H1 (cell line): Measurements from ENCODE around the gene NTN1. TPM values are rescaled to one million over a fixed set of nuclear protein-coding genes. Genes with fewer than 3 reads are reported as not detected.

Source experiments
- BRCA1 ChIP-seq: IDR thresholded peaks from 2 replicates; pipeline ENCODE4 v1.6.1; 2012; ENCODE audit warnings: low read depth, low read length, improper control_type of control experiment
- EZH2 ChIP-seq: fragments of 200-600 bp; sonication (generic); IDR thresholded peaks from 2 replicates; pipeline ENCODE4 v1.7.1; 2012; ENCODE audit warnings: low read depth, mild to moderate bottlenecking, moderate library complexity, low read length, inconsistent platforms; ENCODE audit not compliant: severe bottlenecking
- KDM5A ChIP-seq: fragments of 200-600 bp; IDR thresholded peaks from 2 replicates; pipeline ENCODE4 v1.7.1; 2012; ENCODE audit warnings: mild to moderate bottlenecking, low read length, inconsistent platforms, mixed read lengths
- PHF8 ChIP-seq: fragments of 200-600 bp; sonication (generic); conservative IDR thresholded peaks from 2 replicates; pipeline ENCODE4 v1.7.1; 2012; ENCODE audit warnings: low read depth, mild to moderate bottlenecking, inconsistent platforms, low read length, moderate library complexity
- polyA plus RNA-seq, 7 experiments: library from polyadenylated mRNA; depleted of rRNA in 3 of 7; stranded (reverse) in 5 of 7; unstranded in 2 of 7; fragments of >200 nt in 5 of 7; fragments of 200-250 nt in 2 of 7; gene quantifications; 1 replicate in 5 of 7; 2 replicates in 1 of 7; 4 replicates in 1 of 7; pipeline versions ENCODE4 v1.2.1 to v1.2.3, GENCODE V29; 2011 to 2013; ENCODE audit warnings: missing spikeins in 2 of 7, mixed read lengths in 2 of 7
- total RNA-seq: library from RNA; stranded (reverse); fragmentation: NEBNext Ultra II Directional; extraction: Animal tissue kit (Norgen Biotek cat#: 25700); gene quantifications from 2 replicates; pipeline ENCODE4 v1.2.1, GENCODE V29; 2021
- TF ChIP-seq, protein P1 (sequence below): IDR thresholded peaks from 2 replicates; pipeline ENCODE4 v1.6.1; 2012; ENCODE audit warnings: inconsistent platforms
- TF ChIP-seq, protein P2 (sequence below): IDR thresholded peaks from 2 replicates; pipeline ENCODE4 v1.6.1; 2011; ENCODE audit warnings: low read length, improper control_type of control experiment

Gene NTN1
- total and polyA plus RNA-seq, 2 of the 8 experiments (the other 6 are each of a cell fraction or from before 2014, with no cell fraction given) = 2.0 to 2.3 TPM

DNA sequence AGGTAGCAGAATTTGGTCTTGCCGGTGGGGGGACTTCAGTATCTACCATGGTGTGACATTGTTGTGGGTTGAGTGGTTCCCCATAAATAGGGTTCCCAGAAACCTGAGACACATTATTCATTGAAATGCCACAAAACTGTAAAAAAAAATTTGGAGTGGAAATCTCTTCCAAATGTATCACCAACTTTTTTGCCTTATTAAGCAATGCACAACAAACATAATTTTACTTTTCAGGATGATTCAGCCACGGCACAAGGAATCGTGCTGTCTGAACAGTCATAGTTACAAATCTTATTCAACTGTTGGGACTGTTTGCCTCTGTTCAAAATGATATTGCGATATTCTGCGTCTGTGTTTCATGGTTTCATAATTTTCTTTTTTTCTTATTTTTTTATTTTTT, 181.2 kb downstream of the NTN1 start (continued):
- TF ChIP-seq, protein P1, sequence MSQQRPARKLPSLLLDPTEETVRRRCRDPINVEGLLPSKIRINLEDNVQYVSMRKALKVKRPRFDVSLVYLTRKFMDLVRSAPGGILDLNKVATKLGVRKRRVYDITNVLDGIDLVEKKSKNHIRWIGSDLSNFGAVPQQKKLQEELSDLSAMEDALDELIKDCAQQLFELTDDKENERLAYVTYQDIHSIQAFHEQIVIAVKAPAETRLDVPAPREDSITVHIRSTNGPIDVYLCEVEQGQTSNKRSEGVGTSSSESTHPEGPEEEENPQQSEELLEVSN = no peak
- no peak for TF ChIP-seq PHF8
- TF ChIP-seq EZH2 = no peak
- TF ChIP-seq, protein P2, sequence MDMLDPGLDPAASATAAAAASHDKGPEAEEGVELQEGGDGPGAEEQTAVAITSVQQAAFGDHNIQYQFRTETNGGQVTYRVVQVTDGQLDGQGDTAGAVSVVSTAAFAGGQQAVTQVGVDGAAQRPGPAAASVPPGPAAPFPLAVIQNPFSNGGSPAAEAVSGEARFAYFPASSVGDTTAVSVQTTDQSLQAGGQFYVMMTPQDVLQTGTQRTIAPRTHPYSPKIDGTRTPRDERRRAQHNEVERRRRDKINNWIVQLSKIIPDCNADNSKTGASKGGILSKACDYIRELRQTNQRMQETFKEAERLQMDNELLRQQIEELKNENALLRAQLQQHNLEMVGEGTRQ = no peak
- TF ChIP-seq BRCA1 = no peak
- no peak for TF ChIP-seq KDM5A
- TF ChIP-seq, all 59 proteins: peak for 0
